NCI-H1930 (cell line): Measurements from ENCODE around the gene PI16.
A peak's percentile ranks its signal among the peaks of the same experiment; 100 is the strongest.
"Not testable (repeated sequence)": the region's sequence is repeated elsewhere in the genome, so short reads cannot be mapped to it uniquely, and the experiment has no call there.

ENCODE experiments used
- DNase-seq, 2 experiments: peaks; one replicate each; lab custom pipeline; 2025; lab: John Stamatoyannopoulos, UW

PI16 gene

DNA sequence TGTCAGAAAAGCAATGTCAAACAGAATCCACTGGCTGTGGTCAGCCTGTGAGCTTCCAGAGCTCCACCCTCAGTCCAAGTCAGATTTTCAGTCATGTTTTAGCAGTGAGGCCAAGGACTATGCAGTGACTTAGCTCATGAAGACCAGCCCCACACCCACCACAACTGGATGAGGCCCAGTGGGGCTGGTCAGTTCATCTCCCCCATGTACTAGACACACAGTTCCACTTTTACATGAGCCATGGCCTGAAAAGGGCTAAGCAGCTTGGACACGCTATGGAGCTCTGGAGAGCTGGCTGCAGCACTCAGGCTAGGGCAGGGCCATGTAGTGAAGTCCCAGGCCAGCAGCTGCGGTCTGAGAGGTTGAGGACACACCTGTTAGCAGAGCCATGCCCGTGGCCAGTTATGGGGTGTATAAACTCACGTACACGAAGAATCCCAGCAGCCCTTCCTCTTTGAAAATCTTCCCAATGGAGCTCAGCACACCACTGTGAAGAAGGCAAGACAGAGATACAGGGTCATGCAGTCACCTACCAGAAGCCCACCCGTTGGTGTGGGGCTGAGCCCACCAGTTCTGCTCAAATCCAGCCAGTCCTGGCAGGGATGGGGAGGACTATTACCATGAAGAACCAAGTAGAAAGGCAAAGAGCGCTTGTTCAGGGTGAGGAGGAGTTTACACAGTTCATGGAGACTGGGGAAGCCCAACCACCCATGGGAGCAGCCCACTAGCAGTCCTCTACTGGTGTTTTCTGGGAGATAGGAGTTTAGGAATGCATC lies 20.9 kb downstream of the PI16 start:
- no peak for DNase-seq

DNA sequence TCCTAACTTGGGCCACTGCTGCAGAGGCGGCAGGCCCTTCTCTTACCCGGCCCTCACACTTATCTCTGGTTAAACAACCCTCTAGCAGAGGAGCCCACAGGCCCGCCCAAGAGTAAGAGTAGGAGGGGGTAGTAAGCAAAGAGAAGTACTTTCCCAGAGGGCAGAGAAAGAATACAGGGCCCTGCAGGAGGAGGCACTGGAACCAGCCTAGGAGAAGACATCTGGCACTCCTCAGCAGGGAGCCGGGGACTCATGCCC lies 21.4 kb downstream of the PI16 start:
- no peak for DNase-seq

DNA sequence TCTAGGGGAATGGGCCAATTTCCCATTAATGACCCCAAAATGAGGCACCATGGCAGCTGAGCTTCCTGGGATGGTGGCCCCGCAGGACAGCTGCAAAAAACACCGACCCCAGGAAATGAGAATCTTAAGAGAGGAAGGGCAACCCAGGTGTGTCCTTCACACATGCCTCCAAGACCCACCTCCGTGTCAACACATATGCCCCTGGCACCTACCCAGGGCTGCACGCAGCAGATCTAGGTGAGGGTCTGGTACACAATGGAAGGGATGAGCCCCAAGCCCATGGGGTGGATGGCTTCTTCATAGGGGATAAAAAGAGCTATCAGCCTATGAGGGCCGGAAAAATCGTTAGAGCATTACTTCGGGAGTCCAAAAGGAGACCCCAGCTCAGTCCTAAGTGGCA lies 22.0 kb downstream of the PI16 start:
- no peak for DNase-seq

DNA sequence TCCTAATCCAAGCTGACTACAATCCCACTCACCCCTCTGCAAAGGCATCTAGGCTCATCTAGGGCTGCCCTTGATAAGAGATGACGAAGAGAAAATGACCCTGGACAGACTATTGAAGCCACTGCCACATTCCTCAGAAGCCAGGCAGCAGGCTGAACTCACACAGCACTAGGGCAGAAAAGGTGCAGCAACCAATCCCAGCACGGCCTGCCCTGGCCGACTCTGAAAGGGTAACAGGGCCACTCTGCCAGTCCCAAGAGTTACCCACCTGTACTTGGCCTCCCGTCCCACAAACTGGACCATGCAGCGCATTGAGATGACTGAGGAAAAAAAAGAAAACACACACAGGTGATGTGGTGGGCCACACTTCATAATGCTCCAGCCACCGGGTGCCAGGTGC lies 22.4 kb downstream of the PI16 start:
- no peak for DNase-seq

DNA sequence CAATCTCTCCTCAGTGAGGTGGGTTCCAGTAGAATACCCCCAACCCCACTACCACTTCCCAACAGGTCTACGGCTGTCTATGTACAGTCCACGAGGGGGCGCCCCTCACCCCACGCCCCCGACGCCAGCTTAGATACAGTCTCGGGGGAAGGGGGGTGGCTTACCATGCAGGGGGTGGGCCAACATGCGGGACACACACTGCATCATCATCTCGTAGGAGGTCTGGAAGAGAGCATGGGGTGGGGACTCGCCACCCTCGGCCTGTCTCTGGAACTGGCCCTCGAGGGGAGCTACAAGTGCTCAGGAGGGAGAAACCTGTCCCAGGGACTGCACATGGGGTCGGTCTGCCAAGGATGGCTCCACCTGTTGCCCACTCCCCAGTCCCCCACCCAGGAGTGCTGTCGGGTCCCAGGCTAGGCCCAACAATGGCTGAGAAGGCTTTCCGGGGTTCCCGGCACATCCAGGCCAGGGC lies 23.0 kb downstream of the PI16 start:
- peak in 1 of 2 experiments; percentile 3 for DNase-seq

DNA sequence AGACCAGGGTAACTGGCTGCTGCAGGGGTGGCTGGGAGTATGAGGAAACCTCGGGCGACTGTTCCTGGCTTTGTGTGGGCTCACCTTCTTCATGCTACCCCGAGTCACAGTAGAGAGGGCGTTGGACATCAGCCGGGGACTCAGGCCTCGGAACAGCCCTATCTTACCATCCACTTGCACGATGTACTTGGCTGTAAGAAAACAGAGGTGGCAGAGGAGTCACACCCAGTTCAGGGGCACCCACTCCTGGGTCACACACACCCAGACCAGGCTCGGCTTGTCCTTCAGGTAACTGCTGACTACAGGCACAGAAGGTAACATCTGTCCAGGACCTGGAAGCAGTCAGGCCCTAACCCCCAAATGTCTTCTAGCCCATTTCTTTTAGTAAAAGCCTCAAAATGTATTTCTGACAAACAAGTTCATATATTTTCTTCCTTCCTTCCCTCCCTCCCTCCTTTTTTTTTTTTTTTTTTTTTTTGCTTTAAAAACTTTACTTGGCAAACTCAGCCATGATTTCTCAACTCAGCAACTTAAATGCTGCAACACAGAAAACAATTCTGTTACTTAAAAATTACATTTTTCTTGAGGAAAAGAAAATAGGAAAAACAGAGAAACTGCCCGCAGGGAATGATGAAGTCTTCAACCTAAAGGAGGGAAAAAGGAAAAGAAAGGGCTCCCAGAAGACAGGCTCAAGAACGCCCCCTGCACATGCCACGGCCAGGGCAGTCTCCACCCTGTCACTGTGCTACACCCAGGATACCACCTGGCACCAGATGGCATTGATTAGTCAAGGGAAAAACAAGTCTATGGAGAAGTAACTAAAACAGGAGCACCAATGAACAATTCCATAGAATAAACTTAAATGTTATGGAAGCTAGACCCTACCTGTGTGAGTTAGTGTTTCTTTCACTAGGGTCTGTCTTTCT lies 24.1 kb downstream of the PI16 start:
- DNase-seq, result no peak

DNA sequence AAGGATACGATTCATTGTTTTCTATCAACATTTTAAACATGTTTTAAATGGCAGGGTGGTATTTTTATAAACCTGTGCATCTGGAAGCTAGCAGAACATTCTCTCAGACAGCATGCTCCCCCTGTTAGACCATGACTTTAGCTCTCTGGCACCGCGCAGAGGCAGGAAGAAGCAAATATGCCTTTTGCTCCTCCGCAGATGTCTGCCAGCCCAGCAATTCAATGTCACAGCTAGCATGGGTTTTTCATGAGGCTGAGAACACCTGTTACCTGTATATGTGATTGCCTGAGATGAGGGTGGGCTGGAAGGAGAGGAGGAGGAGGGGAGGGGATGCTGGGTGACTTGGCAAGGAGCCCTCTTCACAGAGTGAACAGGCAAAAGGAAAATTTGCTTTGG lies 24.8 kb downstream of the PI16 start:
- DNase-seq, result no peak

DNA sequence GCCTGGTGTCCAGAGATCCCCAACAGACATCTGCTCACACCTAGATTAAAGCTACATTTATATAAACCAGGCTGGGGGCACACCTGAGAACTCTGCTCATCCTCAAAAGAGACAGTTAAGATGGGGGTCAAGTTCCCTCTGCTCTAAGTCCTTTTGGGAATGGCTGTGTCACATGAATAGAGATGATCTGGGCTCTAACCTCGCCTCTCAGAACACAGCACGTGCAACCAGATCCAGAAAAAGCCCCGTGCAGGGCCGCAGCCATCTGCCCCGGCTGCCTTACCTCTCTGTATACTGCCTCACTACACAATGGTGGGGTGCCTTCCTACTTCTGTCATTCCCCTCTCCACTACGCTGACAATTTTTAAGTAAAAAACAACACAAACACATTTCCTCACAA lies 25.6 kb downstream of the PI16 start:
- DNase-seq, result no peak

DNA sequence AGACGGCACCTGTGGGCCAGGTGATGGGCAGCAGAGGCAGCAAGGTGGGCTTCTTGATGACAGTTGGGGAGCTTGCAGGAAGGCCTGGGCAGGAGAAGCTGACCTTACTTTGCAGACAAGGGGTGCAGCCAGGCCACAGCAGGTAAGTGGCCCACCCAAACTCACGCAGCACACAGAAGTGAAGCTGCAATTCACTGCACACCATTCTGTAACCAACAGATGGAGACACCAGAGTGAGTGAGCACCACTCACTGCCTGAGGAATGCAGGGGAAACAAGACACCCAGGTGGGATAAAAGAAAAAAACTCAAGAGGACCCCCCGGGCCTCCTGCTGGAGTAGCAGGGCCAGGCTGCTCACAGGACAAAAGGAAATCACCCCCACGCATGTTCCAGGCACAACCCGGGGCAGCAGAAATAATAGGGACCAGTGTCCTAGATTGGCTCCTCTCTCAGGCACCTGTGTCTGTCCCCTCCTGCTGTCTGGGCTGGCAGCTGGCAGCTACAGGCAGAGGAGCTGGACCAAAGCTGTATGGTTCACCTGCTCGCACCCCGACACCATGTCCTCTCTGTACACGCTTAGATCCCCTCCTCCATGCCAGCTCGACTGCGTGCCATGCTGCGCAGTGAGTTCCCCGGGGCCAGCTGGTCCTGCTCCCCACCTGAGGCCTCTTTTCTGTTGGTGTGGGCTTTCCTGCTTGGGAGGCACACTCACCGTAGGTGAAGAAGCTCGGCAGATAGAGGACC lies 26.5 kb downstream of the PI16 start:
- DNase-seq, result no peak

DNA sequence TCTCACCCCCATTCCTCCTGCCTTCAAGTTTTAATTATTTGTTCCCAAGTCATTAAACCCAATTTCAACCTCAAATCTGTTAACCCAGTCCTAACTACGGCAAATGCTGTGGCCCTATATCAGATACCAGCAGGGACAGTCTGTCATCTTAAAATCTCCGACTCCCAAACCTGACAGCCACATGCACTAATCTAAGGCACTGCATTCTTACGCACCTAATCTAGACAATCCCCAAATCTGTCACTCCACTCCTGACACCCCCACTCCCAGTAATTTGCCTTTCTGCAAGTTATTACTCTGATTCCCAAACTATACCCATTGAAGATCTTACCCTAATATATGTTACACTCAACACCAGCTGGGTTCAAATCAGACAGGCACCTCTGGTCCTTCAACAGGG lies 29.0 kb downstream of the PI16 start:
- DNase-seq, result no peak

DNA sequence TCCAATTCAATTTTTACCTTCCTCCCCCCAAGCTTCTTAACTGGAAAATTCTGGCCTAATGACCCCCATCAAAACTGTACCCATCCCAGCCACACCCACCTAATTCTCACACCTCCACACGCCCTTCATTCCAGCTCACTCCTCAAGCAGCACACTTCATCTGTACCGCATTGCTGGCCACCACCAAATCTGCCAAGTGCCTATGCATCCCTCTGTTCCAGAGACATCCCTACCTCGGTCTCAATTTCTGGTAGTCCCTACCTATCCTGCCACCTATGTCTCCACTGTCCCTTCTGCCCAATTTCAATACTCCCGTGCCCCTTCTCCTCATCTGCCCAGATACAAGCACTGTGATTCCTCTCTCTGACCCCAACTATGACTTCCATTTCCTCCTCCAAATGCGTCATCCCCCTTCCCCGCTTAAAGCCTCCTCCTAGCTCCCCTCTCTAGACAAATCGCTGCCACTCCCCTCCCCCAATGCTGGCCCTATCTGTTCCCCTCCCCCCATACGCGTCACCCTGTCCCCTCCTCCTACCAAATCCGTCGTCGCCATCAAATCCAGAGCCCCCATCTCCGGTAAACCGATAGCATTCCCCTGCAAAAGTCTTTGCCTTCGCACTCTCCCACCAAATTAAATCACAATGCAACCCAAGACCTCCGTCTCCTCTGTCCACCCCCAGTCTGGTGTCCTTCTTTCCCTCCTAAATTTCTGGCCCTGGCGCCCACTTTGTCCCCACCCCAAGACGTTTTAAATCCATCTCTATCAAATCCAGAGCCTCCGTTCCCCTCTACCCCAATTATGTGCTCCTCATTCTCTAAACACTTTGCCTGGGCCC lies 30.3 kb downstream of the PI16 start:
- no peak for DNase-seq

DNA sequence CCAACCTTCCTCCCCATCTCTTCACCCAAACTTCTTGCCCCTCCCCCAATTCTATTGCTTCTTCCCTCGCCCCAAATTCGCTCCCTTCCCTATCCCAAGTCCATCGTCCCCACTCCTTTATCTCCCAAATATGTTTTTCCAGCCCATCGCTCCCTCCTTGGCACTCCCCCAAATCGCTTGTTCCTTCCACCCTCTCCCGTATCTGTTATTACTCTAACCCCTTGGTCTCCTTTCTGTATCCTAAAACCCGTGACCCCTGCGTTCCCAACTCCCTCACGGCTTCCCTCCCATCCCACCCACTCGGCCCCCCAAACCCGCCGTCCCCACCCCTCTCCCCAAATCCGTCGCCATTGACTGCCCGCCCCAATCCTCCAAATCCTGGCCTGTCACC lies 30.9 kb downstream of the PI16 start:
- DNase-seq, result no peak

DNA sequence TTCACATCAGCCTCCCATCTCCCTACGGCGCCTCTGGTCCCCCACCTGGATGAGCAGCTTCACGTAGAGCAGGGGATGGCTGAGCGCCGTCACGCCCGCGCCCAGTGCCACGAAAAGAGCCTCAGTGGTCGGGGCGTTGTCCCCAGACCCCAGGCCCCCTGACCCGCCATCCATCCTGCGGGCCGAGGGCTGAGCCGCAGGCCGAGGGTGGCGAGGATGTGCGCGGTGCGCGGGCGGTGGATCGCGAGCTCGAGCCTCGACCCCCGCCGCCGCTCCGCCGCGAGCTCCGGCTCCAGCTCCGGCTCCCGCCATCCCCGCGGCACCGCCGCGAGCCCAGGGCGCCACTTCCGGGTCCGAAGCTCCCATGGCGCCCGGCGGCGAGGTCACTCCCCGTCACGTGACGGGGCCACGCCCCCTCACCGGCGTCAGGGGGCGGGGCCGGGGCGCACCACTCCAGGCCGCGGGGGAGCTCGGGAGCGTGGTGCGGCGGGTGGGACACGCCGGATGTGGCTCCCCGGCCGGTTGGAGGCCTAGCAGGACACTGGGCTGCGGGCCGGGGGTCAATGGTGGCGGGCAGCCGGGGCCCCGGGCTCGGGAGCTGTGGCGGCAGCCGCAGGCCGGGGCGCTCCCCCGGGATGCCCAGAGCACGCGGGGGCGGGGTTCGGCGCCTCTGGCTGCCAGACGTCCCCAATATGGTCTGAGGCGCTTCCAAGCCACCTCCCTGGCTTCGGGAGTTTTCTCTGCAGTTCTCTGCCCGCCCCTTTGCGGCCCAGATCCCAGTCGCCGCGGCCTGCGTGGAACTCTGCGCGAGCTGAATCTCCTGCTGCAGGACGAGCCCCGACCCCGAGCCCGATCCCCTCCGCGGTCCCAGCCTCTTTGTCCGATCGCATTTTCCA lies 31.5 kb downstream of the PI16 start, which contains the start of gene MTCH1:
Gene MTCH1 (minus strand): TSS at position 389 of the 896 bp plus-strand sequence. CDS start 23 bp downstream, at position 366.
- peak; percentile 65 to 90 for DNase-seq

DNA sequence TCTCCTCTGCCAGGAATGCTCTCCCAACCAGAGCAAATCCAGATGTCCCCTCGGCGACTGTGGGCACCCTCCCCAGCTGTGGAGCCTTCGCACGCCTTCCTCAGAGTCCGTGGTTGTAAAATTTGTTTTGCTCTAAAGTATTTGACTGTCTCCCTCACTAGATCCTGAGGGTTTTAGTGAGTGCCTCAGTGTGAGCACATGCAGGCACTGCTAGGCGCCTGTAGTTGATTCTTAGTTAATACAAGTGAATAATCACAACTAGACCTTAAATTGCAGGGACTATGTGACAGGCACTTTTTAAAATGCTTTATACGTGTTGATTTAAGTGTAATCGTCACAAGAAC lies 32.1 kb downstream of the PI16 start:
- no peak for DNase-seq

DNA sequence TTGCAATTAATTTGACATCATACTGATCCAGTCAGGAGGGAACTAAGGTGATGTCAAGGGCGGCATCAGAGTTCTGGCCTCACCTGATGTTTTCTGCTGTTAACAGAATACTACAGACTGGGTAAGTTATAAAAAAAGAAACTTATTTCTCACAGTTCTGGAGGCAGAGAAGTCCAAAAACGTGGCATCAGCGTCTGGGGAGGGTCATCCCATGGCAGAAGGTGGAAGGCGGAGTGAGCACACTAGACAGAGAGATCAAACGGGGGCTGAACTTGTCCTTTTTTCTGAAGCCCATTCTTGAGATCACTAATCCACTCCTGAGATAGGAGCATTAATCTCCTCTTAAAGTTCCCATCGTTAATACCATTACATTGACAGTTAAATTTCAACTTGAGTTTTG lies 34.7 kb downstream of the PI16 start:
- no peak for DNase-seq

DNA sequence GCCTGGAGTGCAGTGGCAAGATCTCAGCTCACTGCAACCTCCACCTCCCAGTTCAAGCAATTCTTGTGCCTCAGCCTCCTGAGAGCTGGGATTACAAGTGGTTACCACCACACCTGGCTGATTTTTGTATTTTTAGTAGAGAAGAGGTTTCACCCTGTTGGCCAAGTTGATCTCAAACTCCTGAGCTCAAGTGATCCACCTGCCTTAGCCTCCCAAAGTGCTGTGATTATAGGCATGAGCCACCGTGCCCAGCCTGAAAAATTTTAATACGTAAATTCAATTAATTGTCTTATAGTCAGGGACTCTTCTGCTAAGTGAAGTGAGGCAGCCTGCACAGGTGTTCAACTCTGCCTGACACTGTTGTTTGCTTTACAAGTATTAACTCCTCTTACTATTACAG lies 35.9 kb downstream of the PI16 start:
- DNase-seq, result not testable (repeated sequence)

DNA sequence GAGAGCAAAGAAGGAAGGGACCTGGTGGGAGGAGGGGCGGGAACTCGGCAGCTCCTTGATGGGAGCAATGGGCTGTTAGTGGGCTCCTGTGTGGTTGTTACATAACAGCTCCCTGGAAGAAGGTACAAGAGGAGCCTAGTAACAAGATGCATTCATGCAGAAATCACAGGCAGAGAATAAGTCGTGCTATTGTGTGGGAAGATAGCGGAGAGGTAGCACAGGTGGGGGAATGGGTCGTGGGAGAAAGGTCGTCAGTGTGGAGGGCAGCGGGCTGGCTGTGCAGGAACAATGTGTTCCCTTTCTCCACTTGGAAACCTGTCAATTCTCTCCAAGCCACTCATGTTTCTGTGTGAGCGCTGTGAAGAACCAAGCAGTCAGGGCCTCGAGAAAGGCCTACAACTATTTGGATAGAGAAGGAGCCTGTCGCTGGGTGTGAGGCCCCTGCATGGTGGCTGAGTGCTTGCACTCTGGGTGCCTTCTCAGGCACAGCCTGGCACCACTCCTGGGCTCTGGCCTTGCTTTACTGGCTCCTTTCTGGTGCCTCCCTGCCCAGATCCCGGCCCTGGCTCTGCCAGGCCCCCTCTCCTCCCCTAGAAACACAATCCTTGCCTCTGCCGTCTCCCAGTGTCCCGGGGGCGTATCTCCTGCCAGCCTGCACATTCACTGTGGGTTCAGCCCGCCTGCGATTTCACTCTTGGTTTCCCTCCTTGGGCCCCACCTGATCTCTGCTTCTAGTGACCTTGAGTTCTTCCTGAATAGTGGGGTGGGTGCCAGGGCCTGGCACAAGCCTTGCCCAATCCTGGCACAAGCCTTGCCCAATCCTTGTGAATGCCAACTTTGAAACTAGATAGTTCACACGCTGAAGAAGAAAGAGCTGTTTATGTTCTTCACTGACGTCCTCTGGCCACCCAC lies 43.5 kb downstream of the PI16 start:
- no peak for DNase-seq

DNA sequence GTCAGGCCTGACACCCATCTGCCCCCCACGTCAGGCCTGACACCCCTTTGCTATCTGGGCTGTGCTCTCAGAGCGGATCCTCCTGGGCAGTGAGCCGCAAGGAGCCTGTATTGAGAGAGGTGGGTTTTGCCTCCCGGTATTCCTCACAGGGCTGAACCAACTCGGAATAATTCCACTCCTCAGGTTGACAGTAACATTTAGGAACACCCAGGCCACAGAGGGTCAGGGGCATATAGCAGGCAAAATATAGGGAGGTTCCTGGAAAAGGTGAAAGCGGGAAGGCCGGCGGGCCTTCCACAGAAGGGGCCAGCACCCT lies 44.1 kb downstream of the PI16 start:
- no peak for DNase-seq

DNA sequence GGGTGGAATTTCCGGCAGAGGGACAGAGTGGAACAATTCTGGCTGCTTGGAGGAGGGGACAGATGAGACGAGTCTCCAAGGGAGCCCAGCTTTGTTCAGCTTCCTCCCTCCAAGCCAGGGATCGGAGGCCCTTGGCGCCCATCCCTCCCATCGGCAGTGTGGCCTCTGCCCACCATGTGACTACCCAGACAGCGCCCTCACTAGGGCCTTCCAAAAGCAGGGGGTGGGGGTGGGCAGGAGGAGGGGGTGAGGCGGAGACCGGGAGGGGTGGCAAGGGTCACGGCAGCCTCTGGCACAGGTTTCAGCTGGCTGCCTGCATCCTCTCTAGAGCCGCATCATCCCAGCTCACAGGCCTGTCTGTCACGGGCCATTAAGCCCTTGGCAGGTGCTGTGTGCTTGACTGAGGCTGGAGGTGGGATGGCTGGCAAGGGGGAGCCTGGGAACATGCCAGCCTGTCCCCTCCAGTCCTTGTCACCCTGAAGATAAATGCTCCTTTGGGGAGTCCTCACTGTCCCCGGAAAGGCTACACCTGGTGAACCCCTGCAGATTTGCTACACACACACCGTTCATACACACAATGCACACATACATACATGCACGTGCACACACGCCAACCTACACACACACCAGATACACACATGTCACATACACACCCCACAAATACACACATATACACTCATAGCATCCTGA lies 44.7 kb downstream of the PI16 start:
- DNase-seq, result no peak
